Measurements from ENCODE around the gene COL4A3. TPM values are rescaled to one million over a fixed set of nuclear protein-coding genes. Genes with fewer than 3 reads are reported as not detected.
"Not testable (repeated sequence)": the region's sequence is repeated elsewhere in the genome, so short reads cannot be mapped to it uniquely, and the experiment has no call there.

The COL4A3 gene
- total RNA-seq, 4 donors from 2014 or later: 59.7 to 86.5 (median 66.9) TPM

DNA sequence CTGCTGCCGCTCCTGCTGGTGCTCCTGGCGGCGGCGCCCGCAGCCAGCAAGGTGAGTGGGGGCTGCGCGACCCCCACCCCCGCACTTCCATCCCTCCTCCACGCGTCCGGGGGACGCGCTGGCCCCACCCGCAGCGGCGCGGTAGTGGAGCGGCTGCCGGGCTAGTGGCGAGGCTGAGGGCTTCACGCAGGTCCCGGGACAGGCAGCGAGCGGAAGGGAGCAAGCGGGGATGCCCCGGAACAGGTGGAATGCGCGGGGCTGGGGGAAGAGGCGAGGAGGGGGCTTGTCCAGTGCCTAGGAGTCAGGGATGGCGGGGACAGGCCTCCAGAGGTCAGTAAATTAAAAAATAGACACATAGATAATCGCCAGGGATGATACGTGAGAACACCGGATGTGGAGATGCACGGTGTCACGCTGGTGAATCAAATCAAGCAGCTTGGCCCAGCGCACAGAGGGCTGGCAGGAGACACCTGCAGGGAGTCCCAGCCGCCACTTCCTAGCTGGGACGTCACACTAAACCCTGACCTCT lies 403 bp downstream of the COL4A3 start:
- Histone ChIP-seq H3K27me3 (no peaks in the 10 kb centered on the region), H3K27ac (peak overlapping the region; percentile 75 to 90 (median 90)), H3K9me3 (no peaks in the 10 kb centered on the region), H3K4me3 (replicated peaks in 1 of 3) (peak overlapping the region; percentile 78 to 95 (median 90)), H3K4me1 (peaks cover 0 to 4% of the 10 kb centered on the region in 2 donors), H3K36me3 (no peaks in the 10 kb centered on the region)
- intact Hi-C loops (cut with DNase I): no loop called here
- peak; percentile 71 to 77 for DNase-seq
- WGBS, 2 donors: 2 to 6% methylated on average over 17 to 31 of the region's 38 CpGs
- no peak for TF ChIP-seq POLR2A (IDR thresholded peaks at IDR 0.05)
- TF ChIP-seq, protein P1, sequence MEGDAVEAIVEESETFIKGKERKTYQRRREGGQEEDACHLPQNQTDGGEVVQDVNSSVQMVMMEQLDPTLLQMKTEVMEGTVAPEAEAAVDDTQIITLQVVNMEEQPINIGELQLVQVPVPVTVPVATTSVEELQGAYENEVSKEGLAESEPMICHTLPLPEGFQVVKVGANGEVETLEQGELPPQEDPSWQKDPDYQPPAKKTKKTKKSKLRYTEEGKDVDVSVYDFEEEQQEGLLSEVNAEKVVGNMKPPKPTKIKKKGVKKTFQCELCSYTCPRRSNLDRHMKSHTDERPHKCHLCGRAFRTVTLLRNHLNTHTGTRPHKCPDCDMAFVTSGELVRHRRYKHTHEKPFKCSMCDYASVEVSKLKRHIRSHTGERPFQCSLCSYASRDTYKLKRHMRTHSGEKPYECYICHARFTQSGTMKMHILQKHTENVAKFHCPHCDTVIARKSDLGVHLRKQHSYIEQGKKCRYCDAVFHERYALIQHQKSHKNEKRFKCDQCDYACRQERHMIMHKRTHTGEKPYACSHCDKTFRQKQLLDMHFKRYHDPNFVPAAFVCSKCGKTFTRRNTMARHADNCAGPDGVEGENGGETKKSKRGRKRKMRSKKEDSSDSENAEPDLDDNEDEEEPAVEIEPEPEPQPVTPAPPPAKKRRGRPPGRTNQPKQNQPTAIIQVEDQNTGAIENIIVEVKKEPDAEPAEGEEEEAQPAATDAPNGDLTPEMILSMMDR (IDR thresholded peaks at IDR 0.05): no peak

DNA sequence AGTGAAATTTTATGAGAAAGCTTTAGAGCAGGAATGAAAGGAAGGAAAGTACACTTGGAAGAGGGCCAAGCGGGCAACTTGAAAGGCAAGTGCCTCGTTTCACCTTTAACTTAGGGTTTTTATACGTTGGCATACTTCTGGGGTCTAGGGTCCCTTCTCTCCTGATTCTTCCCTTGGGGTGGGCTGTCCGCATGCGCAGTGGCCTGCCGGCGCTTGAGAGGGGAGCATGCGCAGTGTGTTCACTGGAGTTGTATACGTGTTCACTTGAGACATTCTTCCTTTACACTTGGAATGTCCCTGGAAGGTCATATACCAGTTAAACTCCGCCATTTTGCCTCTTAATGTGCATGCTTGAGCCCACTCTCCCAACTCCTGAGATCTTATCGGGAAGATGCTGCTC lies 7.4 kb downstream of the COL4A3 start:
- H3K9me3 ChIP-seq; DNase-seq; H3K27ac ChIP-seq; H3K27me3 ChIP-seq; H3K4me3 ChIP-seq (replicated peaks in 1 of 3); H3K36me3 ChIP-seq; intact Hi-C loops (cut with DNase I): not testable (repeated sequence)
- H3K4me1 ChIP-seq: peaks cover 0 to 15% of the 10 kb centered on the region in 2 donors
- WGBS, 2 donors: 88 to 89% methylated on average over 11 of the region's 11 CpGs

DNA sequence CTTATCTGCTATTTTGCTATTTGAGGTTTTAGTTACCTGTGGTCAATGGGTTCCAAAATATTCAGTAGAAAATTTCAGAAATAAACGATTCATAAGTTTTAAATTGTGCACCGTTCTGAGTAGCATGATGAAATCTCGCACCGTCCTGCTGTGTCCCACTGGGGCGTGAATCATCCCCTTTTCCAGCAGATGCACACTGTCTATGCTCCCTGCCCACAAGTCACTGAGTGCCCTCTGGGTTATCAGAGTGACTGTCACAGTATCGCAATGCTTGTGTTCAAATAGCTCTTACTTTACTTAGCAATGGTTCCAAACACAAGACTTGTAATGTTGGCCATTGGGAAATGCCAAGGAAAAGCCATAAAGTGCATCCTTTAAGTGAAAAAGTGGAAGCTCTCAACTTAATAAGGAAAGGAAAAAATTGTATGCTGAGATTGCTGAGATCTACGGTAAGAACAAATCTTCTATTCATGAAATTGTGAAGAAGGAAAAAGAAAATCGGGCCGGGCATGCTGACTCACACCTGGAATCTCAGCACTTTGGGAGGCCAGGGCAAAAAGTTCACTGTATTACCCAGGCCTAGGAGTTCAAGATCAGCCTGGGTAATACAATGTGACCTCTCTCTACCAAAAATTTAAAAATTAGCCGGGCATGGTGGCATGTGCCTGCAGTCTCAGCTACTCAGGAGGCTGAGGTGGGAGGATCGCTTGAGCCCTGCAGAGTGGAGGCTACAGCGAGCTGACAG lies 13.3 kb downstream of the COL4A3 start:
- peak overlapping the region in 1 of 3 donors; percentile 86 for H3K27ac ChIP-seq
- DNase-seq: no peak
- H3K9me3 ChIP-seq: no peaks in the 10 kb centered on the region
- TF ChIP-seq POLR2A (IDR thresholded peaks at IDR 0.05): no peak
- TF ChIP-seq, protein P1 (IDR thresholded peaks at IDR 0.05): no peak
- H3K36me3 ChIP-seq: no peaks in the 10 kb centered on the region
- intact Hi-C loops (cut with DNase I): no loop called here
- H3K4me1 ChIP-seq: peaks cover 25 to 45% of the 10 kb centered on the region in 2 donors
- 96 to 97% methylated on average over 12 of the region's 12 CpGs for WGBS, 2 donors
- no peak overlapping the region for H3K4me3 ChIP-seq (replicated peaks in 1 of 3)
- no peaks in the 10 kb centered on the region for H3K27me3 ChIP-seq

DNA sequence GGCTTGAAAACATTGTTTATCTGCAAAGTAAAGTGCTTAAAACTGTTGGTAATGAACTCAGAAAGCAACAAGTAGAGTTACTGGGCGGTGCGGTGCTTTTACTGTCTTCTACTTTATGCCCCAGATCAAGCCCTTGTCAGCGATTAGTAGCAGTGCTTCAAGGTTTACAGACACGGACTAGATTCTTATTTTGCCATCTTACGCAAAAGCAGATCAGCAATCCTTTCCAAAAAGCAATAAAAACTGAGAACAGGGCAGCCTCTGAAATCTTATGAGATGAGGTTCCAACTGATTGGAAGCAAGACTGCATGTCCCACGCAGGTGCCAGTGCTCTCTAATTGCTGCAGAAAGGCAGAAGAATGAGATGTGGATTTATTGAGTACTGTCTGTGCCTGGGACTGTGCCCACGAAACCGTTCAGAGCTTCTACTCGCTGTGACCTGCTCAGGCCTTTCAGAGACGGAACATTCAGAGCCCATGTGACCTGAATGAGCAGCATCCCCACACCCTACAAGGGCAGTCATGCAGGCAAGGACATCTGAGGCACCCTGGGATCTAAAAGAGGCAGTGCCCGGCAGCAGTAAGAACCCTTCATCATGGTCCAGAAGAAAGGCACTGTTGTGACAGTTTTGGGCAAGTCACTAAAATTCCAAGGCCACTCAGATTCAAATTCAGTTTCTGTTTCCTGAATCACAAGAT lies 15.7 kb downstream of the COL4A3 start:
- intact Hi-C loops (cut with DNase I): no loop called here
- peak in 1 of 2 donors; percentile 56 for TF ChIP-seq POLR2A (IDR thresholded peaks at IDR 0.05)
- TF ChIP-seq, protein P1 (IDR thresholded peaks at IDR 0.05): no peak
- H3K9me3 ChIP-seq: no peaks in the 10 kb centered on the region
- no peaks in the 10 kb centered on the region for H3K36me3 ChIP-seq
- H3K27me3 ChIP-seq: no peaks in the 10 kb centered on the region
- no peak overlapping the region for H3K4me3 ChIP-seq (replicated peaks in 1 of 3)
- H3K27ac ChIP-seq: peak overlapping the region; percentile 68 to 86 (median 74)
- 34 to 38% methylated on average over 11 of the region's 11 CpGs for WGBS, 2 donors
- peak; percentile 94 to 95 for DNase-seq
- peaks cover 41 to 52% of the 10 kb centered on the region in 2 donors for H3K4me1 ChIP-seq

DNA sequence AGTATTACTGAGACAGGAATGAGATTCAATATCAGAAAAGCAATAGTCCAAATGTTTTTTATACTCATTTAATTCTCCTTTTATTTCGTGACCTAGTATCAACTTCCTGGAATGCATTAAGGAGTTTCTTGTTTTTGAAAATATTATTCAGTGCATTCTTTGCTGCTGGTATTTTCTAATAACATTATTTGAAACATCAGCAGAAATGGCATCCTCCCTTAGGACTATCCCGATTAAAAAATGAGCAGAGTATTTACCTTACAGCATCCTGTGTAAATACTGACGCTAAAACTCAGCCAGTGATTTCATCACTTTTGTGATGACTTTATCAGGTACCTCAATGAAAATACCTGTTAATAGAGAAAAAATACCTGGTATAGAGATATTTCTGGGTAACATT lies 16.3 kb downstream of the COL4A3 start:
- TF ChIP-seq POLR2A (IDR thresholded peaks at IDR 0.05): no peak
- TF ChIP-seq, protein P1 (IDR thresholded peaks at IDR 0.05): no peak
- 53 to 64% methylated on average over 3 of the region's 3 CpGs for WGBS, 2 donors
- intact Hi-C loops (cut with DNase I): no loop called here
- H3K4me1 ChIP-seq: peaks cover 43 to 46% of the 10 kb centered on the region in 2 donors
- H3K27ac ChIP-seq: peak overlapping the region; percentile 68 to 86 (median 74)
- H3K4me3 ChIP-seq (replicated peaks in 1 of 3): no peak overlapping the region
- H3K36me3 ChIP-seq: no peaks in the 10 kb centered on the region
- no peaks in the 10 kb centered on the region for H3K27me3 ChIP-seq
- DNase-seq: no peak
- no peaks in the 10 kb centered on the region for H3K9me3 ChIP-seq

Data from thyroid gland (tissue), 4 donors.